Peyer's patch (tissue), 4 donors: ENCODE data around the gene NSMCE3.

ENCODE experiments used
- POLR2A ChIP-seq, 2 donors: fragments of 450-650 bp; IDR thresholded peaks; one replicate each; pipeline ENCODE4 v1.5.1; 2017; ENCODE audit warnings: antibody characterized with exemption in 2 of 2, mild to moderate bottlenecking in 2 of 2, moderate library complexity in 2 of 2
- TF ChIP-seq, protein P1 (sequence below), 6 experiments: fragments of 450-650 bp in 4 of 6; fragments of 200-600 bp in 2 of 6; sonication (generic) in 1 of 6; IDR thresholded peaks; one replicate each; pipeline ENCODE4 v1.5.1; 2017 to 2019; ENCODE audit warnings: antibody characterized with exemption in 6 of 6, mild to moderate bottlenecking in 3 of 6, moderate library complexity in 1 of 6

DNA sequence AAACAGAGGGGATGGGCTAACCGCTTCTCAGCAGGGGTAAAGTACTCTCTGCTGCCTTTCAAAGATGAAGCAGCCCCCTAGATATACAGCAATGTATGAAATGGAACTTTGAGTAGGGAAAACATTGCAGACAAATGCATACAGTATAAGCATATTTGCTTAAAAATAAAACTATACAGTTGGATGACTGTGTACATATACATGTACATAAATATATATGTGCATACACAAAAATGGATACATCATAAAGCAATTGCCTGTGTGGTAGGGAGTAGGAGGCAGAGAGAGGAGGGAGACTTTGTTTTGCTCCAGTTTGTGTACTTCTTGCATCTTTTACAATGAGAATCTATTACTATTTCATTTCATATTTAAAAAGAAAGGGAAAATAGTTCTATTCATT lies 28.4 kb downstream of the NSMCE3 start:
- TF ChIP-seq, protein P1, sequence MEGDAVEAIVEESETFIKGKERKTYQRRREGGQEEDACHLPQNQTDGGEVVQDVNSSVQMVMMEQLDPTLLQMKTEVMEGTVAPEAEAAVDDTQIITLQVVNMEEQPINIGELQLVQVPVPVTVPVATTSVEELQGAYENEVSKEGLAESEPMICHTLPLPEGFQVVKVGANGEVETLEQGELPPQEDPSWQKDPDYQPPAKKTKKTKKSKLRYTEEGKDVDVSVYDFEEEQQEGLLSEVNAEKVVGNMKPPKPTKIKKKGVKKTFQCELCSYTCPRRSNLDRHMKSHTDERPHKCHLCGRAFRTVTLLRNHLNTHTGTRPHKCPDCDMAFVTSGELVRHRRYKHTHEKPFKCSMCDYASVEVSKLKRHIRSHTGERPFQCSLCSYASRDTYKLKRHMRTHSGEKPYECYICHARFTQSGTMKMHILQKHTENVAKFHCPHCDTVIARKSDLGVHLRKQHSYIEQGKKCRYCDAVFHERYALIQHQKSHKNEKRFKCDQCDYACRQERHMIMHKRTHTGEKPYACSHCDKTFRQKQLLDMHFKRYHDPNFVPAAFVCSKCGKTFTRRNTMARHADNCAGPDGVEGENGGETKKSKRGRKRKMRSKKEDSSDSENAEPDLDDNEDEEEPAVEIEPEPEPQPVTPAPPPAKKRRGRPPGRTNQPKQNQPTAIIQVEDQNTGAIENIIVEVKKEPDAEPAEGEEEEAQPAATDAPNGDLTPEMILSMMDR (IDR thresholded peaks at IDR 0.05), result no peak
- no peak for TF ChIP-seq POLR2A (IDR thresholded peaks at IDR 0.05)
